CD4-positive, alpha-beta T cell treated with Interleukin-12 subunit alpha and Interleukin-12 subunit beta, for 1 hour (primary cell): ENCODE measurements around the gene PGAM2.

Experiments
- DNase-seq: peaks from one replicate; pipeline ENCODE4 v3.0.0-alpha.2; 2020

The PGAM2 gene

DNA sequence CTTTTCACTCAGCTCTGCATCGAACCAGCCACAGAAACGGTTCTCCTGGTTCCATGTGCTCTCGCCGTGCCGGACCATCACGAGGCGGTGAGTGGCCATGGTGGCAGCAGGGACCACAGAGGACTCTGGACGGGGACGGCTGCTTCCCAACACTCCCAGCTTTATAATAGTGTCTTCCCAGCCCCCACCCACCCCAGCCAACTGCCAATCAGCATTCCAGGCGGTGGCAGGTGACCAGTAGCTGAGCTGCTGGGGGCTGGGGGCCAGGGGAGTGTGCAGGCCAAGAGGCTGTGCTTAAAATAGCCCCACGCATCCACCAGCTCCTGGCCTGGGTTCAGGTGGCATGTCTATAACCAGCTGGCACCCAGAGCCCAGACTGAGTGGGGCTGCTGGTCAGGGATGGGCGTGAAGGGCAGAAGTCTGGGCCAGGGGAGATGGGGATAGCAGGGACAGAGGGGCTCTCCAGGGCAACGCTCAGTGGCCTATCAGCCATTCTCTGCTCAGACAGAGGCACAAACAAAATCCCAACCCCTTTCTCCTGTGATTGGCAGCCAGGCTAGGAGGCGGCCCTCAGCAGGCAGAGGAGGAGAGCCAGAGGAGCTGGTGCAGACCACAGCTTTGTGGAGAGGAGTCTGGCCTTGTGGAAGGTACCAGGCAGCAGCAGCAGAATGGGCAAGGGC lies at the start of gene PGAM2:
Gene PGAM2, minus strand, starts transcription at position 137 of the 680 bp plus-strand sequence. Its CDS starts 38 bp downstream, at position 99.
- no peak for DNase-seq

DNA sequence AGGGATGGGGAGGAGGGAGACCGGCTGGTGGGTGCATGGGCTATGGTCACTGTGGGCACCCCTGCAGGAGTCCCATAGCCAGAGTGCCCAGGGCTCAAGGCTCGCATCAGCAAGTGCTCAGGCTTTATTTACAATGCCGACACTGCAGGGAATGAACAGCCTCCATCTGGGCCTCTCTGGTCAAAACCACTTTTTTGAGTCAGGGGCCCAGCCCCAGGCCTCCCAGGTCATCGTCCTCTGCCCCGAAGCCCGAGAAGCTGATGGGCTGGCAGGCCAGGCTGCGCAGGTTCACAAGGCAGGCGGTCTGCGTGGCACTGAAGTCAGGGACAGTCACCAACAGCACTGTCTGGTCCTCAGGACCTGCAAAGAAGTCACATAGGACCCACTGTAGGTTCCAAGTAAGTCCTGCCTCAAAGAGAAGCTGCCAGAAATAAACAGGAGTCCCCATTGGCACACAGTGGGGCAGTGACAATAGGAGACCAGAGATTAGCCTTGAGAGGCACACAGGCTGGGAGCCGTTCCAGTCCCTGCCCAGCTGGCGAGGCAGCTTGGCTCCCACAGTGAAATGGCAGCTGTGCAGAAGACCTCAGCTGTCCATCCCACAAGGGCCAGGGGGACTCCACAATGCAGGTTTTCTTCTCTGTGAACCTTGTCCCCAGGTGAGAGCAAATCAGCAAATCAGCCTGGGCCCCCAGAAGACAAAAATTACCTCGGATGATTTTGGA lies 49.4 kb upstream of the PGAM2 start:
- DNase-seq: no peak

DNA sequence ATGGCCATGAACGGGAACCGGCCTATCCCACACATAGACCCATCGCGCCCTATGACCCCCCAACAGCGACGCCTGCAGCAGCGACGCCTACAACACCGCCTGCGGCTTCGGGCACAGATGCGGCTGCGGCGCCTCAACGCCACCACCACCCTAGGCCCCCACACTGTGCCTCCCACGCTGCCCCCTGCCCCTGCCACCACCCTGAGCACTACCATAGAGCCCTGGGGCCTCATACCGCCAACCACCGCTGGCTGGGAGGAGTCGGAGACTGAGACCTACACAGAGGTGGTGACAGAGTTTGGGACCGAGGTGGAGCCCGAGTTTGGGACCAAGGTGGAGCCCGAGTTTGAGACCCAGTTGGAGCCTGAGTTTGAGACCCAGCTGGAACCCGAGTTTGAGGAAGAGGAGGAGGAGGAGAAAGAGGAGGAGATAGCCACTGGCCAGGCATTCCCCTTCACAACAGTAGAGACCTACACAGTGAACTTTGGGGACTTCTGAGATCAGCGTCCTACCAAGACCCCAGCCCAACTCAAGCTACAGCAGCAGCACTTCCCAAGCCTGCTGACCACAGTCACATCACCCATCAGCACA lies 48.5 kb upstream of the PGAM2 start:
- DNase-seq: no peak

DNA sequence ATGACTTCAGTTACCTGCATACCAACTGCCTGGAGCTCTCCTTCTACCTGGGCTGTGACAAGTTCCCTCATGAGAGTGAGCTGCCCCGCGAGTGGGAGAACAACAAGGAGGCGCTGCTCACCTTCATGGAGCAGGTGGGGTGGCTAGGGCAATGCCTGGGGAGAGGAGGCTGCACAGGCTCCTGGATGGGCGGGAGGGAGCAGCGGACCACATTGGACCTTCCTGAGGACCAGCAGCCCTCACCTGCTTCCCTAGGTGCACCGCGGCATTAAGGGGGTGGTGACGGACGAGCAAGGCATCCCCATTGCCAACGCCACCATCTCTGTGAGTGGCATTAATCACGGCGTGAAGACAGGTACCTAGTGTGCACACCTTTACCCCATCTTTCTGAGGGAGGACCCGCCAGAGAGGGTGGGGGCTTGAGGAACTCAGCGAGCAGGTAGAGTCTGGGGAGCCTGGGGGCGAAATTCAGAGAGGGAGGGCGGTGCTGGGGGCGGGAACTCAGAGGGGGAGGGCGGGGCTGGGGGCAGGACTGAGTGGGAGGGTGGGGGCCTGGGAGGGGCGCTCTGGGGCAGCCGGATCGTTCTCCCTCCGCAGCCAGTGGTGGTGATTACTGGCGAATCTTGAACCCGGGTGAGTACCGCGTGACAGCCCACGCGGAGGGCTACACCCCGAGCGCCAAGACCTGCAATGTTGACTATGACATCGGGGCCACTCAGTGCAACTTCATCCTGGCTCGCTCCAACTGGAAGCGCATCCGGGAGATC lies 47.8 kb upstream of the PGAM2 start:
- no peak for DNase-seq

DNA sequence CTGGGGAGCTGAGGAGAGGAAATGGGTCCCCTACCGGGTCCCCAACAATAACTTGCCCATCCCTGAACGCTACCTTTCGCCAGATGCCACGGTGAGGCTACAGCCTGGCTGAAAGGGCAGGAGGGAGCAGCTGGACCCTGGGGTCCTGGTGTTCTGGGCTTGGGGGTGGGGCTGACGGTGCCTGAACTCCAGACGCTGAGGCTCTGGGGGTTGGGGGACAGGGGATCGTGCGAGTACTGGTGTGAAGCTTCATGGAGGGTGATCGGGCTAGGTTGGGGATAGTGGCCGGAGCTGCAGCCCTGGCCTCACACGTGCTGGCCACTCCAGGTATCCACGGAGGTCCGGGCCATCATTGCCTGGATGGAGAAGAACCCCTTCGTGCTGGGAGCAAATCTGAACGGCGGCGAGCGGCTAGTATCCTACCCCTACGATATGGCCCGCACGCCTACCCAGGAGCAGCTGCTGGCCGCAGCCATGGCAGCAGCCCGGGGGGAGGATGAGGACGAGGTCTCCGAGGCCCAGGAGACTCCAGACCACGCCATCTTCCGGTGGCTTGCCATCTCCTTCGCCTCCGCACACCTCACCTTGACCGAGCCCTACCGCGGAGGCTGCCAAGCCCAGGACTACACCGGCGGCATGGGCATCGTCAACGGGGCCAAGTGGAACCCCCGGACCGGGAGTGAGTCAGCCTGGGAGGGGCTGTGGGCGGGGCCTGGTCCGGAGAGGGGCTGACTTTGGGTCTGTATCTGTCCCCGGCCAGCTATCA lies 47.0 kb upstream of the PGAM2 start:
- DNase-seq: no peak

DNA sequence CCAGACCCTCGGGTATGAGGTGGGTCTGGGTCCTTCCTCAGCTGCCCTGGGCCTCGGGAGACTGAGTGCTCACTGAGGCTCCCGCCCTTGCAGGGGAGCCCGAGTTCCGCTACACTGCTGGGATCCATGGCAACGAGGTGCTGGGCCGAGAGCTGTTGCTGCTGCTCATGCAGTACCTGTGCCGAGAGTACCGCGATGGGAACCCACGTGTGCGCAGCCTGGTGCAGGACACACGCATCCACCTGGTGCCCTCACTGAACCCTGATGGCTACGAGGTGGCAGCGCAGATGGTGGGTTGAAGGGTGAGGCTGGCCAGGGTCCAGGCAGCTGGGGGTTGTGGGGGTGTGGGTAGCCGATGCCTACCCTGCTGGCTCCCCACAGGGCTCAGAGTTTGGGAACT lies 46.4 kb upstream of the PGAM2 start:
- no peak for DNase-seq

DNA sequence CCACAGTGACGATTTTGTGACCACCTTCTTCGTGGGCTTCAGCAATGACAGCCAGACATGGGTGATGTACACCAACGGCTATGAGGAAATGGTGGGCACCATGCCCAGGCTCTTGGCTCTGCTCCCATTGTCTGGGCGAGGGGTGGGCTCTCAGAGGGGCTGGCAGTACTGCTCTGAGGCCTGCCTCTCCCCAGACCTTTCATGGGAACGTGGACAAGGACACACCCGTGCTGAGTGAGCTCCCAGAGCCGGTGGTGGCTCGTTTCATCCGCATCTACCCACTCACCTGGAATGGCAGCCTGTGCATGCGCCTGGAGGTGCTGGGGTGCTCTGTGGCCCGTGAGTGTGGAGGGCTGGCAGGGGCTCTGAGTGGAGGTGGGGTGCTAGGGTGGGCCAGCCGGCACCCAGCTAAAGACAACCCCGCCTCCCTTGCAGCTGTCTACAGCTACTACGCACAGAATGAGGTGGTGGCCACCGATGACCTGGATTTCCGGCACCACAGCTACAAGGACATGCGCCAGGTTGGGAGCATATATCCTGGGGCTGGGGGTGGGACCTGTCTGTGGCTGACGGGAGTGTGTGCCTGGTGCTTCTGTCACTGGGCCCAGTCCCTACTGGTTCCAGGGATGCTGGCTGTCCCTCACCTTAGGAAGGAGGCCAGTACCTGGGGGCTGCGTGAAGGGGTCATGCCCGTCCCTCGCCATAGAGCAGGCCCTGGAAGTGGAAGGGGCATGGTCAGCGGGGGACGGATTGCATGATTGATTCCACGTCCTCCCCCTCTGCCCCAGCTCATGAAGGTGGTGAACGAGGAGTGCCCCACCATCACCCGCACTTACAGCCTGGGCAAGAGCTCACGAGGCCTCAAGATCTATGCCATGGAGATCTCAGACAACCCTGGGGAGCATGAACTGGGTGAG lies 45.6 kb upstream of the PGAM2 start:
- no peak for DNase-seq

DNA sequence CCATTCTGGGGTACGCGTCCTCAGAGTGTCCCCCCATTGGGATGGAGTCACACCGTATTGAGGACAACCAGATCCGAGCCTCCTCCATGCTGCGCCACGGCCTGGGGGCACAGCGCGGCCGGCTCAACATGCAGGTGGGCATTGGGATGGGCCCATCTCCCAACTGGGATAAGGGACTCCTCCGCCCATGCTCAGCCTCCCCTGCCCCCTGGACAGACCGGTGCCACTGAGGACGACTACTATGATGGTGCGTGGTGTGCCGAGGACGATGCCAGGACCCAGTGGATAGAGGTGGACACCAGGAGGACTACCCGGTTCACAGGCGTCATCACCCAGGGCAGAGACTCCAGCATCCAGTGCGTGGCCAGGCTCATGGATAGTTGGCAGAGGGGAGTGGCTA lies 44.6 kb upstream of the PGAM2 start:
- DNase-seq: no peak

DNA sequence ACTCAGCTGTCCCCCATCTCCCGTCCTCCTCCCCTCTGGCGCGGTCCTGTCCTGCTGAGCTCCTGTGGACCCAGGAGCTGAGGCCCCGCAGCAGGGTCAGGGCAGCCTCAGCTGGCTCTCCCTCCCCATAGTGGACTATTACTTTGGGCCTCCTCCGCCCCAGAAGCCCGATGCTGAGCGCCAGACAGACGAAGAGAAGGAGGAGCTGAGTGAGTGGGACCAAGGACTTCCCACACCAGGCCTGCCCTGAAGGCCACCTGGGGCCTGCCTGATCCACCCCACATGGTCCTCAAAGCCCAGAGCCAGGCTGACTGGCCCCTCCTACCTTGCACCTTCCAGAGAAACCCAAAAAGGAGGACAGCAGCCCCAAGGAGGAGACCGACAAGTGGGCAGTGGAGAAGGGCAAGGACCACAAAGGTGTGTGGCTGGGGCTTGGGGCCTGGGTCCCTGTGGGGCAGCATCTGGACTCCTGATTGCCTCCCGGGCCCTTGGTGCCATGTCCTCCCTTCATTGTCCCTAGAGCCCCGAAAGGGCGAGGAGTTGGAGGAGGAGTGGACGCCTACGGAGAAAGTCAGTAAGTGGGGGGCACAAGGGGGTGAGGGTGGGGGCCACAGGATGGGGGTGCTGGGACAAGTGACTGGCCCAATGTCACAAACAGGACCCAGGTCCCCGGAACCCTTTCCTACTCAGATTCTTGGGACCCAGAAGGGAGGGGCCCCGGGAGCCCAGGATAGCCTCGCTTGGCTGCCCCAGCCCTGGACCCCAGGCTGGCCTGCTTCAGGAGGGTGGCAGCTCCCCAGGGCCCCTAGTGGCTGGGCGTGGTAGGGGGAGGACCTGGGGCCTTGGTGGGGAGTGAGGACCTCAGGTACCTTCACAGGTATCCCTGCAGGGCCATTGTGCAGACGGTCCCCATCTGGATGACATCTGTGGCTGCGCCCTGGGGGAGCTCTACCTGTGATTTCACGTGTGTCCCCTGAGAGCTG lies 43.7 kb upstream of the PGAM2 start:
- DNase-seq: no peak

DNA sequence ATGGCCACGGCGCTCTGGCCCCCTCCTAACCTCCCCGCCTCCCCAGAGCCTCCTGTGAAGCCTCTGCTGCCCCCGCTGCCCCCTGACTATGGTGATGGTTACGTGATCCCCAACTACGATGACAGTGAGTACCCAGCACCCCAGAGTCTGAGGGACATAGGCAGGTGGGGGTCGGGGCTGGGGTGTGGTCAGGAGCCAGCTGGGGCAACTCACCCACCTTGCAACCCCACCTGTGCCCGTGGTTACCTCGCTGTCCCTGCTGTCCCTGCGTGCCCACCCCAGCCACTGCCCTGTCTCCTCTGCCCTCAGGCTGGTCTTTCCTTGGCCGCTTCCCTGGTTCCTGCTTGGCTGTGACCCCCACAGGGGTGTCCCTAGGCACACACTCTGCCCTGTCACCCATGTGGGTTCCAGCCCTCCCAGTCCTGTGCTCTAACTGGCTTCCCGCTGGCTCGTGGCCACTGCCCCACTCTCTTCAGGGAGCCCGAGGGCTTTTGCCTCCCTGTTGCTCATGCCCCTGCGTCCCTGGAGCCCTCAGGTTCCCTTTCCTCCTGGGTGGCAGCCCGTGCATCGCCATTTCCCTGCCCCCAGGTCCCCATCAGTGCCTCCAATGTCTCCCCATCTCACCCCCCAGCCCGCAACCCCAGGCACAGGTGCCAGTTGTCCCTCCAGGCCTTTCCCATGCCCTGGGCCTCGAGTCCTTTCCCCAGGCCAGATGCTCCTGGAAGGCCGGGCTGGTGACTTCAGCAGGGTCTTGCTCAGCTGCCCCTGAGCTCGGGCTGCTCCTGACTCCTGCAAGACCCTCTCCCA lies 42.8 kb upstream of the PGAM2 start:
- DNase-seq: no peak

DNA sequence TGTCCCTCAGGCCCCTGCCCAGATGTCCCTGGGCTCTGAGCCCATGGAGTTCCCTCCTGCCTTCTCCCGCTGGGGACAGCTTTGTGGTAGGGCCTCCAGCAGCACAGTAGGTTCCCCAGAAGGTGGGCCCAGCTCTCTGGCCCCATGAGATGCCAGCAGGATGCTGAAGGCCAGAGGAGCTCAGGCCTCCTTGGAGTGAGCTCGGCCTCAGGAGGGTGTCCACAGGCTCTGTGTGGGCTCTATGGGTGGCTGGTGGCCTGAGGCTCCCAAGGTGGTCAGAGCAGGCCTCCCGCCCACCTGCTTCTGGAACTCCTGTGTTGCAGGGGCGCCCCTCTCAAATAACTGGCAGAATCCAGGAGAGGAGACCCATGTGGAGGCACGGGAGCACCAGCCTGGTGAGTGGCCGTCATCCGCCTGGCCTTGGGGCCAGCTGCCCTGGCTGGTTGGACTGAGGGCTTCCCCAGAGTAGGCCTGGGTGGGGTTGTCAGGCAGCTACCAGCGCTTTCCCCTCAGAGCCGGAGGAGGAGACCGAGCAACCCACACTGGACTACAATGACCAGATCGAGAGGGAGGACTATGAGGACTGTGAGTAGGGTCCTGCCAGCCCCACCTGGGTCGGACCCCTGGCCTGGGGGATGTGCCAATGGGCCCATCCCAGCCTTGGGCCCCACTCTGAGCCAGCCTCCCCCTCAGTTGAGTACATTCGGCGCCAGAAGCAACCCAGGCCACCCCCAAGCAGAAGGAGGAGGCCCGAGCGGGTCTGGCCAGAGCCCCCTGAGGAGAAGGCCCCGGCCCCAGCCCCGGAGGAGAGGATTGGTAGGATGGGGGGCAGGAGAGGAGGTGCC lies 42.0 kb upstream of the PGAM2 start:
- DNase-seq: no peak

DNA sequence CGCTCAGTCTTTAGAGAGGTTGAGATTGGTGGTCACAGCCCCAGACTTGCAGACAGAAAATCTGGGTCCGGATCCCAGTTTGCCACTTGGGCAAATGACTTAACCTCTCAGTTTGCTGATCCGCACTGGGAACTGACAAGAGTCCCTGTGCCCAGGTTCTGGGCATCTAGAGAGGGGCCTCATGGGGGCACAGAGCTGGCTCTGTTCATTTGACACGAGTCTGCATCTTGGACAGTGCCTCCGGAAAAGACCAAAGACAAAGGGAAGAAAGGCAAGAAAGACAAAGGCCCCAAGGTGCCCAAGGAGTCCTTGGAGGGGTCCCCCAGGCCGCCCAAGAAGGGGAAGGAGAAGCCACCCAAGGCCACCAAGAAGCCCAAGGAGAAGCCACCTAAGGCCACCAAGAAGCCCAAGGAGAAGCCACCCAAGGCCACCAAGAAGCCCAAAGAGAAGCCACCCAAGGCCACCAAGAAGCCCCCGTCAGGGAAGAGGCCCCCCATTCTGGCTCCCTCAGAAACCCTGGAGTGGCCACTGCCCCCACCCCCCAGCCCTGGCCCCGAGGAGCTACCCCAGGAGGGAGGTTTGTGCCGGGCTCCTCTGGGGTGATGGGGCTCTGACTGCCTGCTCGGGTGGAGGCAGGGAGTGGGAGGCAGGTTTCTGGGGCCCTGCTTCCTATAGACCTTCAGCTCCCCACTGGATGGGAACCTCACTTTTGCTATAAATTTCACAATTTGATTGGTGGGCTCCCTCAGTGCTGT lies 41.1 kb upstream of the PGAM2 start:
- DNase-seq: no peak

DNA sequence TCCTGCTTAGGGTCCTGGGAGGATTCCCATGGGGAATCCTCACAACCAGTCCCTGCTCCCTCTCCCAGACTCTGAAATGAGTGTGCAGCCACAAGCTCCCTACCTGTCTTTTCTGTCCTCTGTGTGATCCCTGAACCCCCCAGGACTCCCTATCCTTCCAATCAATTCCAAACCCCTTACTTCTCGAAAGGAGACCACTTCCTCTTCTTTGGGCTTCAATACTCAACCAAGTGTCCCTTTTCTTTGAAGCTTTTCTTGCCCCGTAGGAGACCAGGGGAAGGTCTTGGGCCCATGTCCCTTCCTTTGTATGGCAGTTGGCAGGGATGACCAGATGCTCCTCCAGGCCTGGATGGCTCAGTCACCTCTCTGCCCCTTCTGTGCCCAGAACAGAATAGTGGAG lies 40.5 kb upstream of the PGAM2 start:
- no peak for DNase-seq

DNA sequence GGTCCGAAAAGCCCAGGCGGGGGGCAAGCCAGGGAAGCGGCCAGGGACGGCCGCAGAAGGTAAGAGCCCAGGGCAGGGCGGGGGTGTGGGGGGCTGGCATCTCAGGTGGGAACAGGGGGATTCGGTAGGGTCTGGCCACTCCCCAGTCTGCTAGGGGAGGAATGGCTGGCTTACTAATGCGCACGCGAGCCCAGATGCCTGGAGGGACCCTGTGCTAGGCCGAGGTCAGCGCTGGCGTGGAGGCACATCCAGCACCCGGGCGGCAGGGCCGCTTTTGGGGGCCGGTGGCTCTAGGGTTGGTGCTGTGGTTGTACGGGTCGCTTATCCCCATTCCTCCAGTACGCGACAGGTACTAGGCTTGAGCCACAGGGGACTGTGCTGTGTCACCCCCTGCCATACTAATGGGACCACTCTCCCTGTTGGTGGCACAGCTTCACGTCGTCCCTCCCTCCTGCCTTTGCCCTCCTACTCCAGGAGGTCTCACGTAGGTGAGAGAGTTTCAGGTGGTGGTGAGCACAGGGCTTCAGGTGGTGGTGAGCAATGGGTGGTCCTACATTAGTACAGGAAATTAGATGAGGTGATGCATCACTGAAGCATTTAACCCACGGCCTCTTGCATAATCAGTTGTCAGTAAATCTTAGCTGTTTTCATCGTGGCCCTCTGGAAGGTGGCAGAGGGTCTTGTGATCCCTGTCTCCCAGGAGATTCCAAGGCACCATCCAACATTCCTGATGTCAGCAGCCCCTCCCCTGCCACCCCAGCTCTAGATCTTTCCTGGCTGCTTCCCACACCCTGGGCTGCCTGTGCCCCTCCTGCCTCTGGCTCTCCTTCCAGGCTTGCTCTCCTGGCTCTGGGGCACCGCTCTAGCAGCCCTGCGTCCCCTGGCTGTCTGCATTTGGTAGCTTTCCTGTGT lies 39.7 kb upstream of the PGAM2 start:
- DNase-seq: no peak

DNA sequence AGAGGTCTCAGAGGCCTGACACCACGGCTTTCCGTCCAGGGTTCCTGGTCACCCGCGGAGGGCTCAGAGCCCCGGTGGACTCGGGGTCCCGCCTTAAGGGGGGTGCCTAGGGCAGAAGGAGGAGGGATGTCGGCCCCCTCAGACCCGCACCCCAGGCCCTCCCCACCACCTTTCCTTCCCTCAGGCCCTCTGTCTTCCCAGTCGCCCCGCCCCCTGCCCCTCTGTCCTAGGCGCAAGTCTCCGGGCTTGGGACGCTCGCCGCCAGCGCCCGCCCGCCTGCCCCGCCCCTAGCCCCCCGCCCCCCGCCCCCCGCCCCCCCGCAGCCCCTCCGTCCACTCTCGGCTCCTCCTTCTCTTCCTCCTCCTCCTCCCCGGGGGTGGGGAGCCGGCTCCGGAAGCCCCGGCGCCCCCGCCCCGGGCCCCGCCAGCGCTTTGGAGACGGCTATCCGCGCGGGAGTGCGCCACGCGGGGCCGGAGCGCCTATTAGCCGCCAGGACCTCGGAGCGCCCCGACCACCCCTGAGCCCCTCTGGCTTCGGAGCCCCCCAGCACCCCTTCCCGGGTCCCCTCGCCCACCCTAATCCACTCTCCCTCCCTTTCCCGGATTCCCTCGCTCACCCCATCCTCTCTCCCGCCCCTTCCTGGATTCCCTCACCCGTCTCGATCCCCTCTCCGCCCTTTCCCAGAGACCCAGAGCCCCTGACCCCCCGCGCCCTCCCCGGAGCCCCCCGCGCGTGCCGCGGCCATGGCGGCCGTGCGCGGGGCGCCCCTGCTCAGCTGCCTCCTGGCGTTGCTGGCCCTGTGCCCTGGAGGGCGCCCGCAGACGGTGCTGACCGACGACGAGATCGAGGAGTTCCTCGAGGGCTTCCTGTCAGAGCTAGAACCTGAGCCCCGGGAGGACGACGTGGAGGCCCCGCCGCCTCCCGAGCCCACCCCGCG lies 38.8 kb upstream of the PGAM2 start, which contains the start of gene AEBP1:
Gene AEBP1, plus strand, starts transcription at position 423 of the 937 bp plus-strand sequence. Its CDS starts 321 bp downstream, at position 744.
- peak; percentile 26 for DNase-seq
